Activated CD4-positive, alpha-beta T cell treated with anti-CD3 and anti-CD28 coated beads, Interleukin-2, amount 50 U/mL, for 1 hour (primary cell): ENCODE results near the gene GNA14.
"Not testable (repeated sequence)": the region's sequence is repeated elsewhere in the genome, so short reads cannot be mapped to it uniquely, and the experiment has no call there.

Source experiments
- DNase-seq: peaks from one replicate; pipeline ENCODE4 v3.0.0-alpha.2; 2020

Gene GNA14

GRCh38 chr9:77648234-77649108 is at the start of gene GNA14:
GNA14 (minus strand) TSS chr9:77648322; CDS start chr9:77647793, 529 bp downstream.
- no peak for DNase-seq

GRCh38 chr9:77697238-77697984 is 49.3 kb upstream of the GNA14 start:
- no peak for DNase-seq

GRCh38 chr9:77690723-77691122 is 42.6 kb upstream of the GNA14 start:
- DNase-seq = not testable (repeated sequence)

GRCh38 chr9:77690119-77690518 is 42.0 kb upstream of the GNA14 start:
- DNase-seq = not testable (repeated sequence)

- not testable (repeated sequence) for DNase-seq
Measured at GRCh38 chr9:77687737-77688136, 39.6 kb upstream of the GNA14 start.

GRCh38 chr9:77680581-77680980 is 32.5 kb upstream of the GNA14 start:
- no peak for DNase-seq

GRCh38 chr9:77679661-77680368 is 31.7 kb upstream of the GNA14 start:
- no peak for DNase-seq

GRCh38 chr9:77679088-77679487 is 31.0 kb upstream of the GNA14 start:
- DNase-seq = no peak

GRCh38 chr9:77677957-77678535 is 29.9 kb upstream of the GNA14 start:
- DNase-seq = no peak

GRCh38 chr9:77677397-77677796 is 29.3 kb upstream of the GNA14 start:
- DNase-seq = no peak

- DNase-seq = no peak
Measured at GRCh38 chr9:77673941-77674791, 26.0 kb upstream of the GNA14 start.

GRCh38 chr9:77672183-77672582 is 24.1 kb upstream of the GNA14 start:
- no peak for DNase-seq

- DNase-seq = no peak
Measured at GRCh38 chr9:77667151-77667550, 19.0 kb upstream of the GNA14 start.

- no peak for DNase-seq
Measured at GRCh38 chr9:77663754-77664153, 15.6 kb upstream of the GNA14 start.

GRCh38 chr9:77661566-77662085 is 13.5 kb upstream of the GNA14 start:
- no peak for DNase-seq

- no peak for DNase-seq
Measured at GRCh38 chr9:77659926-77660325, 11.8 kb upstream of the GNA14 start.

- DNase-seq = no peak
Measured at GRCh38 chr9:77651203-77651602, 3.1 kb upstream of the GNA14 start.

- no peak for DNase-seq
Measured at GRCh38 chr9:77649109-77649812, 1.1 kb upstream of the GNA14 start.

- no peak for DNase-seq
Measured at GRCh38 chr9:77647267-77648233, 572 bp downstream of the GNA14 start.

GRCh38 chr9:77643871-77644270 is 4.3 kb downstream of the GNA14 start:
- DNase-seq = no peak
